ENCODE measurements around the gene RNU7-1. TPM values are rescaled to one million over a fixed set of nuclear protein-coding genes. Genes with fewer than 3 reads are reported as not detected.
A peak's percentile ranks its signal among the peaks of the same experiment; 100 is the strongest.

The RNU7-1 gene
- polyA plus RNA-seq, 1 donor: not detected

DNA sequence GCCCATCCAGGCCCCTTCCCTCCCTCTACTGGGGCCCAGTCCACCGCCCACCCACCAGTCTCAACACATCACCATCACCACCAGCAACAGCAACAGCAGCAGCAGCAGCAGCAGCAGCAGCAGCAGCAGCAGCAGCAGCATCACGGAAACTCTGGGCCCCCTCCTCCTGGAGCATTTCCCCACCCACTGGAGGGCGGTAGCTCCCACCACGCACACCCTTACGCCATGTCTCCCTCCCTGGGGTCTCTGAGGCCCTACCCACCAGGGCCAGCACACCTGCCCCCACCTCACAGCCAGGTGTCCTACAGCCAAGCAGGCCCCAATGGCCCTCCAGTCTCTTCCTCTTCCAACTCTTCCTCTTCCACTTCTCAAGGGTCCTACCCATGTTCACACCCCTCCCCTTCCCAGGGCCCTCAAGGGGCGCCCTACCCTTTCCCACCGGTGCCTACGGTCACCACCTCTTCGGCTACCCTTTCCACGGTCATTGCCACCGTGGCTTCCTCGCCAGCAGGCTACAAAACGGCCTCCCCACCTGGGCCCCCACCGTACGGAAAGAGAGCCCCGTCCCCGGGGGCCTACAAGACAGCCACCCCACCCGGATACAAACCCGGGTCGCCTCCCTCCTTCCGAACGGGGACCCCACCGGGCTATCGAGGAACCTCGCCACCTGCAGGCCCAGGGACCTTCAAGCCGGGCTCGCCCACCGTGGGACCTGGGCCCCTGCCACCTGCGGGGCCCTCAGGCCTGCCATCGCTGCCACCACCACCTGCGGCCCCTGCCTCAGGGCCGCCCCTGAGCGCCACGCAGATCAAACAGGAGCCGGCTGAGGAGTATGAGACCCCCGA is 6.8 kb upstream of the RNU7-1 start:
- no peak for DNase-seq

DNA sequence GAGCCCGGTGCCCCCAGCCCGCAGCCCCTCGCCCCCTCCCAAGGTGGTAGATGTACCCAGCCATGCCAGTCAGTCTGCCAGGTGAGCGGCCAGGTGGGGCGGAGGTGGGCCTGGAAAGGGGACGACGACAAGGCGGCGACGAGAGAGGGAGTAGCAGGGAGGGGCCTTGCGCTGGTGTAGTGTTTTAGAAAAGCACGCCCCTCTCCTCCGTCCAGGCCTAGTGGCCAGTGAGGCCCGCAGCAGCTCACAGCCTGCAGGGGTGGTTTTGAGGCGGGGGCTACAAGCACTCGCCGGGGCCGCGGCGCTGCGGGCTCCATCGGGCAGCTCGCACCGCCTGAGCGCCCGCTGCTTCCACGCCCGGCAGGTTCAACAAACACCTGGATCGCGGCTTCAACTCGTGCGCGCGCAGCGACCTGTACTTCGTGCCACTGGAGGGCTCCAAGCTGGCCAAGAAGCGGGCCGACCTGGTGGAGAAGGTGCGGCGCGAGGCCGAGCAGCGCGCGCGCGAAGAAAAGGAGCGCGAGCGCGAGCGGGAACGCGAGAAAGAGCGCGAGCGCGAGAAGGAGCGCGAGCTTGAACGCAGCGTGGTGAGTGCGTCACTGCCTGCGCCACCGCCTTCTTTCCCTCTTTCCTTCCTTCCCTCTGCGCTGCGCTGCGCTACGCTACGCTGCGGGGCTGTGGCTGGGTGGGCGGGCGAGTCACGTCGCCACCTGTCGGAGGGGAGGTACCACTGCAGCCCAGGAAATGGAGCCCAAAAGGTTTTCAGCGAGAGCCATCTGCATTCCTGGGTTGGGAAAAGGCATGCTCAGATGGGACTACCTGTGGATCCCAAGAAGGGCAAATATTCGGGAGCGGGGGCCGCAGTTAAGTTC is 5.9 kb upstream of the RNU7-1 start:
- peak; percentile 92 for DNase-seq

DNA sequence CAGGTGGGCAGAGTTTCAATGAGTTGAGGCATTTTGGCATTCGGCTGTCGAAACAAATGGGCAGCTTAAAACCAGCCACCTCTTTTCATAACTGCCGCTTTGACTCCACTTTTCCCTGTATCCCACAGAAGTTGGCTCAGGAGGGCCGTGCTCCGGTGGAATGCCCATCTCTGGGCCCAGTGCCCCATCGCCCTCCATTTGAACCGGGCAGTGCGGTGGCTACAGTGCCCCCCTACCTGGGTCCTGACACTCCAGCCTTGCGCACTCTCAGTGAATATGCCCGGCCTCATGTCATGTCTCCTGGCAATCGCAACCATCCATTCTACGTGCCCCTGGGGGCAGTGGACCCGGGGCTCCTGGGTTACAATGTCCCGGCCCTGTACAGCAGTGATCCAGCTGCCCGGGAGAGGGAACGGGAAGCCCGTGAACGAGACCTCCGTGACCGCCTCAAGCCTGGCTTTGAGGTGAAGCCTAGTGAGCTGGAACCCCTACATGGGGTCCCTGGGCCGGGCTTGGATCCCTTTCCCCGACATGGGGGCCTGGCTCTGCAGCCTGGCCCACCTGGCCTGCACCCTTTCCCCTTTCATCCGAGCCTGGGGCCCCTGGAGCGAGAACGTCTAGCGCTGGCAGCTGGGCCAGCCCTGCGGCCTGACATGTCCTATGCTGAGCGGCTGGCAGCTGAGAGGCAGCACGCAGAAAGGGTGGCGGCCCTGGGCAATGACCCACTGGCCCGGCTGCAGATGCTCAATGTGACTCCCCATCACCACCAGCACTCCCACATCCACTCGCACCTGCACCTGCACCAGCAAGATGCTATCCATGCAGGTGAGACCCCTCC is 5.0 kb upstream of the RNU7-1 start:
- DNase-seq: no peak

DNA sequence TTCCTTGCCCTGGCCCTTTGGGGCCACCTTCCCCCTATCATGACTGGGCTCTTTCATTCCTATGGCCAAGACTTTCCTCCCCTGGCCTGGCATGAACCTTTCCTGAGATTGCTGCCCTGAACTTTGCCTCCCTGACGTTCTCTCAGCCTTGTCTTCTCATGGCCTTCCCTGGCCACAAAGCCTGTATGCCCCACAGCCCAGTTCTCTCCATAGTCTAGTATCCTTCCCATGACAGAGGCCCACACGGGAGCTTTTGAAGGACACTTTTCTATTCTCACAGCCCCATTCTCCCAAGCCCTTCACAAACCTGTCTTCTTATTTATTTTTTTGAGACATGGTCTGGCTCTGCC is 4.5 kb upstream of the RNU7-1 start:
- DNase-seq: no peak

DNA sequence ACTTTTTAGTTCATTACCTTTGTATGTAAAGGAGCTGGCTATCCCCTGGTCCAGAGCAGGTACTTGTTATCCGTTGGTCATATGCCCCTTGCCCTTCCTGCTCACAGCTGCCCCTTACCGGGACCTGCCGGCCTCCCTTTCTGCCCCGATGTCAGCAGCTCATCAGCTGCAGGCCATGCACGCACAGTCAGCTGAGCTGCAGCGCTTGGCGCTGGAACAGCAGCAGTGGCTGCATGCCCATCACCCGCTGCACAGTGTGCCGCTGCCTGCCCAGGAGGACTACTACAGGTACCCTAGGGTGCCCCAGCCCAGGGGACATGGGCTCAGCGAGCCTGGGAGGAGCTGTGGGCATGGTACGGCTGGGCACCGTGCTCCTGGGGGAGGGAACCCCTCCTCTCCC is 2.3 kb upstream of the RNU7-1 start:
- DNase-seq: no peak

DNA sequence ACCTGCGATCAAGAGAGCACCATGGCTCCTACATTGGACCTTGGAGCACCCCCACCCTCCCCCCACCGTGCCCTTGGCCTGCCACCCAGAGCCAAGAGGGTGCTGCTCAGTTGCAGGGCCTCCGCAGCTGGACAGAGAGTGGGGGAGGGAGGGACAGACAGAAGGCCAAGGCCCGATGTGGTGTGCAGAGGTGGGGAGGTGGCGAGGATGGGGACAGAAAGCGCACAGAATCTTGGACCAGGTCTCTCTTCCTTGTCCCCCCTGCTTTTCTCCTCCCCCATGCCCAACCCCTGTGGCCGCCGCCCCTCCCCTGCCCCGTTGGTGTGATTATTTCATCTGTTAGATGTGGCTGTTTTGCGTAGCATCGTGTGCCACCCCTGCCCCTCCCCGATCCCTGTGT is 1.8 kb upstream of the RNU7-1 start:
- no peak for DNase-seq

DNA sequence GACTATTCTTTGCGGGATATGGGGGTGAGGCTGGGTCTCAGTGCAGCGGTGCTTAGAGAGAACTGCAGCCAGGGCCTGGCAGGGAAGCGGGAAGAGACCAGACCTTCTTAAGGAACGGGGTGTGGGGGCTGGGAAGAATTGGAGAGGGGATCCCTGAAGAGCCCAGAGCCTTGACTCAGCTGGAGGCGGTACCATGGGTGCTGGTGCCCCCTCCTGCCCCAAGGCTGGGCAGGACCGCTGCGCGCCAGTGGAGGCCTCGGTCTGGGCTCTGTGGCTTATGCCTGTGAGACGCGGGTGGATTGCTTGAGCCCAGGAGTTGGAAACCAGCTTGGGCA is 1.3 kb upstream of the RNU7-1 start:
- no peak for DNase-seq

DNA sequence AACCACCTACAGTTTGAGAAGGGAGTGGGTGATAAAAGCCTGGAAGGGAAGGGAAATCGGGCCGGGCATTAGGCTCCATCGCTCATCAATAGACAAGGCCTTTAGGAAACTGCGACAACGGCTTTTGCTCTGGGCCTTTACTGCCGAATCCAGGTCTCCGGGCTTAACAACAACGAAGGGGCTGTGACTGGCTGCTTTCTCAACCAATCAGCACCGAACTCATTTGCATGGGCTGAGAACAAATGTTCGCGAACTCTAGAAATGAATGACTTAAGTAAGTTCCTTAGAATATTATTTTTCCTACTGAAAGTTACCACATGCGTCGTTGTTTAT is 261 bp upstream of the RNU7-1 start:
- peak; percentile 90 for DNase-seq

DNA sequence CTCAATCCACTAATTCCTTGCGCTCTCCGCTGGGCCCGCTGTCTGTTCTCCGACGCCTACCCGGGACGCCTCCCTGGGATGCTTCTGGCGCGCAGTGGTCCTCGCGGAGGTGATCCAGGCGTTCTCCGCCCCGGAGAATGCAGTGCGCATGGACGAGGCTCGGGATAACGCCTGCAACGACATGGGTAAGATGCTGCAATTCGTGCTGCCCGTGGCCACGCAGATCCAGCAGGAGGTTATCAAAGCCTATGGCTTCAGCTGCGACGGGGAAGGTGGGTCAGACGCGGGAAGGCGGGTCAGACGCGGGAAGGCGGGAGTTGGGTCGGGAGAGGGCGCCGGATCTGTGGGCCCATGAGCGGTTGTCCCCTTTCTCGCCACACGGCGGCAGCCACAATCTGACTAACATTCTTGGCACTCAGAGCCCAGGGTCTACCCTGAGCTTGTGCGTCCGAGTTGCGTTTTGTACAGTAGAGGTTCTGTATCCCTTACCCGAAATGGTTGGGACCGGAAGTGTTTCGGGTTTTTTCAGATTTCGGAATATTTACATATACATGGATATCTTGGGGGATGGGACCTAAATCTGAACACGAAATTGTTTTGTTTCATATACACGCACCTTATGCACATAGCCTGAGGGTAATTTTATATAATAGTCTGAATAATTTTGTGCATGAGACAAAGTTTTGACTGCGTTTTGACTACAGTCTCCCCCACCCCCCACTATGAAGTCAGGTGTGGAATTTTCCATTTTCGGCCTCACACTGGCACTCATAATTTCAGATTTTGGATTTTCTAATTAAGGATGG is 968 bp downstream of the RNU7-1 start:
- DNase-seq: peak; percentile 93

DNA sequence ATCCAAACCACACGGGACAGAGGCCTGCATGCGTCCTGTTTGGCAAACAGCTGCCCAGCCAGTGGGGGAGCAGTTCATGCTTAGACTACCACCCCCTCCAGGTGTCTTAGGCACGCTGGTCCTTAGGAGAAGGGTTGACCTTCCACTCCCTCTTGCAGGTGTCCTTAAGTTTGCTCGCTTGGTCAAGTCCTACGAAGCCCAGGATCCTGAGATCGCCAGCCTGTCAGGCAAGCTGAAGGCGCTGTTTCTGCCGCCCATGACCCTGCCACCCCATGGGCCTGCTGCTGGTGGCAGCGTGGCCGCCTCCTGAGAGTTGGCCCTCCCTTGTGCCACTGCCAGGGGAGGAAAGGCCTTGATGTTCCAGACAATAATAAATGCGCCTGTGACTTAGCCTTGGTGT is 2.0 kb downstream of the RNU7-1 start:
- no peak for DNase-seq

DNA sequence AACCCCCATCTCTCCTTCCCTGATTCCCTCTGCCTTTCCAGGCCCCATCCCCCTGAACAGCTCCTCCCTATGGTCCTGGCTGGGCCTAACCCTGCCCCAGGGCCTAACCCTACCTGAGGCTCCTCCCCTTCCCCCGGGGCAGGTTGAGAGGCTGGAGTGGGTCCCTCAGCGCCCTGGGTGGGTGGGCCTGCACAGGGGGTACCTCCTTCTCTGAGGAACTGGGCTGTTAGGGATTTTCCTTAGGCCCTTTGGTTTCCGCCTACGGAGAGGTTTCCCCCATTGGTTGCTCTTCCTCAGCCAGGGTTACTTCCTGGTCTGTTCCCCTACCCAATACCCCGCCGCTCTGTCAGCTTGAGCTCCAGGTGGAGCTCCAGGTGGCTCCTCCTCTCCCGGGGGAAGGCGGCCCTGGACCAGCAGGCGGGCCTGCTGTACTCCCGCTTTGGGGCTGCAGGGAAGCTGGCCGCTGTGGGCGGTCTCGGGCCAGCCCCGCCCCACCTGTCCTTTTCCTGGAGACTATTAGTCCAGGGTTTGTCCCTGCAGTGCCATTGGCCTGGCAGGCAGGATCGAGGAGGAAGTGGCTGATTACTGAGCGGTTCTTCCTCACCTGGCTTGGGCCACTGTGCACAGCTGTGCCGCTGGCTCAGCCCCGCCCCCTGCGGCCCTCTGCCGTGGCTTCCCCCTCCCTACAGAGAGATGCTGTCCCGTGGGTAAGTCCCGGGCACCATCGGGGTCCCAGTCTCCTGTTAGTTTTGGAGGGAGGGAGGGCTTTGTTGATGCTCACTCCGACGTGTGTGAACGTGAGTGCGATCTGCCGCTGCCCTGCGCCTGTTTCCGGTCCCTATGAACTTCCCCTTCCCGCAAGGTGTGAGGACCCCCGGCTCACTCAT is 2.7 kb downstream of the RNU7-1 start:
- DNase-seq: peak; percentile 82

DNA sequence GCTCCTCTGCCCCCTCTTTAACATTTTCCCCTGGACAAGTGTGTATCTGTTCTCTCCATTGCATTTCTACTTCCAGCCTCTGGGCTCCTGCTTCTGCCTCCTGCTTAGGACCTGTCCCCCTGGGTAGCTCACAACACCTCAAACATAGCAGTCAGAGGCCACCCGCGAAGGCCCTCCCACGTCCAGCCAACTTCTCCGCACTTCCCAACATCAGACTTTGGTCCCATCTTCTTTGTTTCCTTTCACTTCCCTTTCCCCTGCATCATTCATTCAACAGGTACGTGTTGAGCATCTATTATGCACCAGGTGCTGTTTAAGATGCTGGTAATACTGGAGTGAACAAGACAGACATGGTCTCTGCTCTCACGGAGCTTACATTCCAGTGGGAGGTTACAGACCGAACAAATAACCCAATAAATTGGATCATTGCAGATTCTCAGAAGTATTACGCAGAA is 3.3 kb downstream of the RNU7-1 start:
- no peak for DNase-seq

DNA sequence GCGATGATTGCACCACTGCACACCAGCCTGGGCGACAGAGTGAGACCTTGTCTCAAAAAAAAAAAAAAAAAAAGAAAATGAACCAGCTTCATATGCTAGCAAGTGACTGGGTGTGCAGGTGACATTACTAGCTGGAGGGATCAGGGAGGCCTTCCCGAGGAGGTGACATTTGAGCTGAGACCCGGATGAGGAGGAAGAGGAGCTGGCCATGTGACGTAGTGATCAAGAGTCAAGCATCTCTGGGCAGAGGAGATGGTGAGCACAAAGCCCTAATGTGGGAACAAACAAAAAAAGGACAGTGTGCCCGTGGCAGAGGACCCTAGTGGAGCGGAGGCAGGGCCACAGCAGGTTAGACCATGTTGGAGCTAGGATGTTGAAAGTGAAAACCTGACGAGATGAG is 4.0 kb downstream of the RNU7-1 start:
- no peak for DNase-seq

DNA sequence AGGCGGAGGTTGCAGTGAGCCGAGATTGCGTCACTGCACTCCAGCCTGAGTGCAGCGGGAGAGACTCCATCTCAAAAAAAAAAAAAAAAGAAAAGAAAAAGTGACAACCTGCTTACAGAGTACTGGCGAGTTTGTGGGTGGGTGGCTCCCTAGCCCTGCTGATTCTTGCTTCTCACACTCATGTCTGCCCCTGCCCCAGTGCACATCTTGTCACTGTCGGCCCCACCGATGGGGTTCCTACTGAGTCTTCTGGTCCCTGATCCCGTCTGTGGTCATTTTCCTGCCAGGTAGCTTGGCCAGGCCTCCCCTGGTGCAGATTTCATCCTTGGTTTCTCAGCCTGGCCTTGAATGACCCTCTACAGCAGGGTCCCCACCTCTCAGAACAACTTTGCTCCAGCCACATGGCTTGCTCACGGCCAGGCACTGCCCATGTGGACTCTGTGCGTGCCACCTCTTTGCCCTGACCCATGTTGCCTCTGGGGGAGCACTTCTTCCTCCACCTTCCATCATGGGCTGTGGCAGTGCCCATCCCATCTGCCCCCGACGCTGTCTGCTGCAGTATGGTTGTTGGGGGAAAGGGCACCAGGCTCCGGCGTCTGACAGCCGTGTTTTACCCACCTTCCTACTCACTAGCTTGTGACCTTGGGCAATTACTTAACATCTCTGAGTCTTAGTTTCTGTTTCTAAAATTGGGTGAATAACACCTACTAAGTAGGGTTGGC is 5.4 kb downstream of the RNU7-1 start:
- DNase-seq: no peak

DNA sequence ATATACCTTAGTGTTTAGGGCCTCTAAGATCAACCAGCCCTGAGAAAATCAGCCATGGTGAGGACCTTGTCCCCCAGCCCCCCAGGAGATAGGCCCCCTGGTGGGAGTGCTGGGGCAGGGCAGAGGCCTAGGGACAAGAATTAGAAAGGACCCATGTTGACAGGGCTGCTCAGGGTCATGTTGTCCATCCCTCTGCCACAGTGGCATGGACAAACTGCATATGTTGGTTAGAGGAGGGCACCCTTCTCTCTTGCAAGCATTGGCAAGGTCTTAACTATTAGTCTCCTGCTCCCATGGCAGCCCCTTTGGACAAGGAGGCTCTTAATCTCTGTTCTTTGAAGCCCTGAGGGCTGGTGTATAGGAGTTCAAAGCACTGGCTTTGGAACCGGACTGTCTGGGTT is 6.8 kb downstream of the RNU7-1 start:
- DNase-seq: no peak

DNA sequence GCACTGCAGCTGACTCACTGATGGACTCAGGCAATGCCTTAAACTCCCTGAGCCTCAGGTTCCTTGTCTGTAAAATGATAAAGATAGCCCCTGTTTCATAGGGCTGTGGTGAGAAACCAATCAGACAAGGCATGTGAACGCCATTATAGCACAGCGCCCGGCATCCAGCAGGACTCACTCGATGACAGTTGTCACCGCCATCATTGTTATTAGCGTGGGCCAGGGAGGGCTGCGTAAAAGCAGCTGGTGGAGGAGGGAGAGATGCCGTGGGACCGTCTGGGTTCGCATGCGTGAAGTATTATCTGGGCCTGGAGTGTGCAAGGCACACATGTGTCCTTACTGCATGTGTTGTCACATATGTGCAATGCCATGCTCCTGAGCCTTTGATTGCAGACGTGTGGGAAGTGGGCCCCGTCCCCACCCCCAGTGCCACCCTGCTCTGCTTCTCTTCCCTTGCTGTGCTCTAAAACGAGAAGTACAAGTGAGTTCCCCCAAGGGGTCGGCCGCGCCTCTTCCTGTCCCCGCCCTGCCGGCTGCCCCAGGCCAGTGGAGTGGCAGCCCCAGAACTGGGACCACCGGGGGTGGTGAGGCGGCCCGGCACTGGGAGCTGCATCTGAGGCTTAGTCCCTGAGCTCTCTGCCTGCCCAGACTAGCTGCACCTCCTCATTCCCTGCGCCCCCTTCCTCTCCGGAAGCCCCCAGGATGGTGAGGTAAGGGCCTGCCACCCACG is 7.4 kb downstream of the RNU7-1 start, which contains the start of gene PTPN6:
PTPN6 (plus strand) TSS at position 546 of the 730 bp plus-strand sequence; CDS start at position 703, 157 bp downstream.
- DNase-seq: no peak

DNA sequence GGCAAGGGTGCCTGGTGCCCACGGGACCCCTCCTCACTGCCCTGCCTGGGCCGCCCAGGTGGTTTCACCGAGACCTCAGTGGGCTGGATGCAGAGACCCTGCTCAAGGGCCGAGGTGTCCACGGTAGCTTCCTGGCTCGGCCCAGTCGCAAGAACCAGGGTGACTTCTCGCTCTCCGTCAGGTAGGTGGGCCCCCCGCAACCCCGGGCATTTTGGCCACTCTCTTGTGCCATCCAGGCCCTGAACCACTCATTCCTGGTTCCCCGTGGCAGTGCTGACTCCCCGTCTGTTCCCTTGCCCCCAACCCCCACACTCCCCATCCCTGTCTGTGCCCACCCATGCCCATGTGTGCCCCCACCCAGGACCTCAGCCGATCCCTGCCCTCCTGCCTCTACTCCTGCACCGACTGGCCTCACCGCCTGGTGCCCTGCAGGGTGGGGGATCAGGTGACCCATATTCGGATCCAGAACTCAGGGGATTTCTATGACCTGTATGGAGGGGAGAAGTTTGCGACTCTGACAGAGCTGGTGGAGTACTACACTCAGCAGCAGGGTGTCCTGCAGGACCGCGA is 8.0 kb downstream of the RNU7-1 start:
- no peak for DNase-seq

DNA sequence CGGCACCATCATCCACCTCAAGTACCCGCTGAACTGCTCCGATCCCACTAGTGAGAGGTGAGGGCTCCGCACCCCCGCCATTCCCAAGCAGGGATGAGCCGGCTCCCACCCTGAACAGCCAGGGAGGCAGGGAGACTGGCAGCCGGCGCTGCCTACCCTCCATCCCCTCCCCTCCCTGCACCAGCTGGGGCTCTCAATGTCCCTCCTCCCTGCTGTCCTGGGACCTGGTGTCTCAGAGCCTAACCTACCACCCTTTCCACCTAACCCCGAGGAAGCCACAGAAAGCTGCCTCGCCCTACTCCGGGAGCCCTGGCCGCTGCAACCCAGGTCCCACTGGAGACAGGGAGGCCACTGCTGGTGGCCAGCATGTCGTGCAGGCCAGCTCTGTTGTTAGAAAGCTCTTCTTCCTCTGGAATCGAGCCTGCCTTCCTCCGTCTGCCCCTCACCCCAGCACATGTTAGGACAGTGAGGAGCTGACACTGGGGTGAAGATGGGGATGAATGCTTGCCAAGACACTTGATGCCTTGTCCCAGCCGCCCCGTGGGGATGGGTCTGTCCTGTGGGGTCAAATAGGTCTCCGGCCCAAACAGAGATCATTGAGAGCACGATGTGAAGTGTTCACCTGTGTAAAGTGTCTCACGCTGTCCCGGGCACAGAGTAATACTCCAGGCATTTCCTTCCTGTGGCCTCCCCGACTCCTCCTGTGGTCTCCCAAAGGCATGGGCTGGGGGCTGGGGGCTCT is 8.7 kb downstream of the RNU7-1 start:
- DNase-seq: no peak

Data from left kidney (tissue), 2 donors.